ENCODE measurements around the gene KLHL20. TPM values are rescaled to one million over a fixed set of nuclear protein-coding genes. Genes with fewer than 3 reads are reported as not detected.
"Not testable (repeated sequence)": the region's sequence is repeated elsewhere in the genome, so short reads cannot be mapped to it uniquely, and the experiment has no call there.

Gene KLHL20
- total RNA-seq, 4 donors from 2014 or later = 25.8 to 38.9 (median 30.7) TPM

DNA sequence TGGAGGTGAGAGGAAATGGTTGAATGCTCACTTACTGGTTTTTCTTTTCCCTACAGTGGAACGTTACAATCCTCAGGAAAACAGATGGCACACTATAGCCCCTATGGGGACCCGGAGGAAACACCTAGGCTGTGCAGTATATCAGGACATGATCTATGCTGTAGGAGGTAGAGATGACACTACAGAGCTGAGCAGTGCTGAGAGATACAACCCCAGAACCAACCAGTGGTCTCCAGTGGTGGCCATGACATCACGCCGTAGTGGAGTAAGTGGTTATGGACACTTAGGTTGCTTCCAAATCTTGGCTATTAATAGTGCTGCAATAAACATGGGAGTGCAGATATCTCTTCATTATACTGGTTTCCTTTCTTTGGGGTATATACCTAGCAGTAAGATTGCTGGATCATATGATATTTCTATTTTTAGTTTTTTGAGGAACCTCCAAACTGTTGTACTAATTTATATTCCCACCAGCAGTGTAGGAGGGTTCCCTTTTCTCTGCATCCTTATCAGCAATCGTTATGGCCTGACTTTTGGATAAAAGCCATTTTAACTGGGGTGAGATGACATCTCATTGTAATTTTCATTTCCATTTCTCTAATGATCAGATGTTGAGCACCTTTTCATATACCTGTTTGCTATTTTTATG is 60.9 kb downstream of the KLHL20 start:
- TF ChIP-seq, protein P1, sequence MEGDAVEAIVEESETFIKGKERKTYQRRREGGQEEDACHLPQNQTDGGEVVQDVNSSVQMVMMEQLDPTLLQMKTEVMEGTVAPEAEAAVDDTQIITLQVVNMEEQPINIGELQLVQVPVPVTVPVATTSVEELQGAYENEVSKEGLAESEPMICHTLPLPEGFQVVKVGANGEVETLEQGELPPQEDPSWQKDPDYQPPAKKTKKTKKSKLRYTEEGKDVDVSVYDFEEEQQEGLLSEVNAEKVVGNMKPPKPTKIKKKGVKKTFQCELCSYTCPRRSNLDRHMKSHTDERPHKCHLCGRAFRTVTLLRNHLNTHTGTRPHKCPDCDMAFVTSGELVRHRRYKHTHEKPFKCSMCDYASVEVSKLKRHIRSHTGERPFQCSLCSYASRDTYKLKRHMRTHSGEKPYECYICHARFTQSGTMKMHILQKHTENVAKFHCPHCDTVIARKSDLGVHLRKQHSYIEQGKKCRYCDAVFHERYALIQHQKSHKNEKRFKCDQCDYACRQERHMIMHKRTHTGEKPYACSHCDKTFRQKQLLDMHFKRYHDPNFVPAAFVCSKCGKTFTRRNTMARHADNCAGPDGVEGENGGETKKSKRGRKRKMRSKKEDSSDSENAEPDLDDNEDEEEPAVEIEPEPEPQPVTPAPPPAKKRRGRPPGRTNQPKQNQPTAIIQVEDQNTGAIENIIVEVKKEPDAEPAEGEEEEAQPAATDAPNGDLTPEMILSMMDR (IDR thresholded peaks at IDR 0.05) = no peak
- no peak for ATAC-seq (ENCODE audit: low FRiP score)

DNA sequence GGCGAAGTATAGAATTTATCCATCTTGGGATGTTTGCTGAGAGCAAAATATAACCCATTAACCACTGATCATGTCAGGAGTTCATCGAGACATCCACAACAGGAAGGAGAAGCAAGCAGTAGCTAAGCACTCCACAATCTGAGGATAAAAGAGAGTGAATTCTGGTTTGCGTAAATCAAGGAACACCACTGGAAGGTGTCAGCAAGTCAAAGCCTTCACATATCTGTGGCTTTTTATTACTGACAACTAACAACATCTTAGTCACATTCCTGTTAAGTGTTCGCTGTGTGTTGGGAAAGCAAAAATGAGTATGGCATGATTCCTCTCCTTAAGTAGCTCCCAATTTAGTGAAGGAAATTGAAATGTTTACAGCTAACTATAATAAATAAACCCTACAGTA is 65.2 kb downstream of the KLHL20 start:
- no peak for DNase-seq (ENCODE audit: low spot score)
- ATAC-seq (ENCODE audit: low FRiP score) = no peak
- TF ChIP-seq, protein P1 (IDR thresholded peaks at IDR 0.05) = no peak

More for the DNA sequence above, 60.9 kb downstream of the KLHL20 start:
- no peak for DNase-seq (ENCODE audit: low spot score)

DNA sequence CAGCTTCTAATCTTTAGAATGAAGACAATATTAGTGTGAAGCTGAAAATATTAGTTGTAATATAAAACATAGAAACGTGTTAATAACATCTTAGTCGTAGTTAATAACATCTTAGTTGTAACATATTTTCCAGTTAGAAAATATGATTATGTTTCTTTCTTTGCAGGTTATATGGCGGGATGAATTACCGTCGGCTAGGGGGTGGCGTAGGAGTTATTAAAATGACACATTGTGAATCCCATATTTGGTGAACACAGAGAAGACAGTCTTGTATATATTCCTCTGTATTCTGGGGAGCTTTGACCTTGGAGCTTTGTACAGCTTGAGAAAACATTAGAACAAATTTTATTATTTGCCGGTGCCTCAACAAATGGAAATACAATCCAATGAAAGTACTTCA is 70.2 kb downstream of the KLHL20 start:
- TF ChIP-seq, protein P1 (IDR thresholded peaks at IDR 0.05) = no peak
- ATAC-seq (ENCODE audit: low FRiP score) (no peak), DNase-seq (ENCODE audit: low spot score) (no peak)

DNA sequence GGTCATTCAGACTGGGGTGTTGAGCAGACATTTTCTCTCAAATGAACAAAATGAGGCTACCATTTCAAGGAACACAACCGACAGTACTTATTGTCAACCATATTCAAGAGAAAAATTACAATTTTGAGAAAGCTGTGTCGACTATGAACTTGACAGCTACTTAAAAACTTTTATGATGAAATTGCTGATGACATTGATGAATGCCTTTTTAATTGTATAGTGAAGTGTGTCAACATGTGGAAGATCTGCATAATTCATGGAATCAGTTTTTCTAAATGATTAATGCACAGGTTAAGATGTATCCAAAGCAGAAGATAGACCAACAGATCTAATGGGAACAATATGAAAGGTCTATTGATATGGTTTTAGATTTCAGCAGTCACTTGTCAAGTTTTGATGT is 75.1 kb downstream of the KLHL20 start:
- DNase-seq (ENCODE audit: low spot score) (no peak), ATAC-seq (ENCODE audit: low FRiP score) (no peak)
- TF ChIP-seq, protein P1 (IDR thresholded peaks at IDR 0.05) = no peak

DNA sequence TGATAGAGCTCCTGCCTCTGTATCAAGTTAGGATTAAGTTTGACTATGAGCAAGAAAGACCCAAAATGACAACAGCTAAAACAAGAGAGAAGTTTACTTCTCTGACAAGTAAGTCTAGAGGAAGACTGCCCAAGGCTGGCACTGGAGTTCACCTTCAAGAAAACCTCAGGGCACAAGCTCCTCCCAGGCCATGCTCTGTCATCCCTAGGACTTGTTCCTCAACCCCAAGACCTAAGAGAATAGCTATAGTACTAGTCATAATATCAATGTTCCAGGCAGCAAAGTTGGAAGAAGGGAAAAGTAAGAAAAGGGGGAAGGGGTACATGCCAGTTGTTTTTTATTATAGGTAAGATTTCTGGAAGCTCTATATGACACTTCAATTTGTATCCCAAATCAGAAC is 83.3 kb downstream of the KLHL20 start:
- ATAC-seq (ENCODE audit: low FRiP score) (no peak), DNase-seq (ENCODE audit: low spot score) (no peak)
- TF ChIP-seq, protein P1 (IDR thresholded peaks at IDR 0.05) = no peak

DNA sequence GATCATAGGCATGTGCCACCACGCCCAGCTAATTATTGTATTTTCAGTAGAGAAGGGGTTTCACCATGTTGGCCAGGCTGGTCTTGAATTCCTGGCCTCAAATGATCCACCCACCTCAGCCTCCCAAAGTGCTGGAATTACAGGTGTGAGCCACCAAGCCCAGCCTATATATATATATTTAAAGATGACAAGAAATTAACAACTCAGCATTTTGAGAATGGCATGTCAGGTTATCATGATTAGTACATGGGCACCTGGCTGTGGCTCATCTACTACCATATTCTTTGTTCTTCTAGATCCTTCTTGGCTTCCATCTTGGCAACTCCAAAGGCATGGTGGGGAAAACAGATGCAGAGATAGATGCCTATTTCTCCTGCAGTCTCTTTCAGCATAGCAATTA is 85.2 kb downstream of the KLHL20 start:
- not testable (repeated sequence) for DNase-seq (ENCODE audit: low spot score); ATAC-seq (ENCODE audit: low FRiP score)

DNA sequence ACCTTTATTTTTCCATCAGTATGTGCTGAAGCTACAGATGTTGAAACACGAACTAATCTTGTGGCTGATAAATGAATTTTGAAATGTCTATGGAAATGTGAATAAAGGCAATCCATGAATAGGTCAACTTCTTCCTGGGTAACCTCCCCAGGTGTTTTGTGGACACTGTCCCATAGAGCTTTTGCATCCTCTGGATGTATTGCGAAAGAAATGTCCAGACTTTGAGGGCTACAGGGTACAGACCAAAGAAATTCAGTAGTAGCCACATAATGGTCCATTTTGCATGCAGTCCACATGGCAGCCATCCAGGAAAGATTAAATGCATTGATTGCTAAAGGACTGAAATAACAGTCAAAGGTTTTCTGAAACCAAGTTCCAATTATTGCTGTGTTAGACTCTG is 88.2 kb downstream of the KLHL20 start:
- ATAC-seq (ENCODE audit: low FRiP score) (no peak), DNase-seq (ENCODE audit: low spot score) (no peak)
- TF ChIP-seq, protein P1 (IDR thresholded peaks at IDR 0.05) = no peak

DNA sequence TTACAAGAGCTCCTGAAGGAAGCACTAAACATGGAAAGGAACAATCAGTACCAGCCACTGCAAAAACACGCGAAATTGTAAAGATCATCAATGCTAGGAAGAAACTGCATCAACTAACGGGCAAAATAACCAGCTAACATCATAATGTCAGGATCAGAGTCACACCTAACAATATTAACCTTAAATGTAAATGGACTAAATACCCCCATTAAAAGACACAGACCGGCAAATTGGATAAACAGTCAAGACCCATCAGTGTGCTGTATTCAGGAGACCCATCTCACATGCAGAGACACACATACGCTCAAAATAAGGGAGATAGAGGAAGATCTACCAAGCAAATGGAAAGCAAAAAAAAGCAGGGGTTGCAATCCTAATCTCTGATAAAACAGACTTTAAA is 98.9 kb downstream of the KLHL20 start:
- ATAC-seq (ENCODE audit: low FRiP score); DNase-seq (ENCODE audit: low spot score): not testable (repeated sequence)
